Thyroid gland (tissue), 4 donors: ENCODE measurements around the gene PLIN1.

Source experiments
- POLR2A ChIP-seq, 2 donors: fragments of 450-650 bp; IDR thresholded peaks; one replicate each; pipeline ENCODE4 v1.6.1; 2017; ENCODE audit warnings: antibody characterized with exemption in 2 of 2, mild to moderate bottlenecking in 2 of 2, moderate library complexity in 1 of 2
- TF ChIP-seq, protein P1 (sequence below), 6 experiments: fragments of 200-600 bp in 3 of 6; fragments of 450-650 bp in 3 of 6; sonication (generic) in 3 of 6; IDR thresholded peaks; one replicate each; pipeline ENCODE4 v1.5.1; 2016 to 2019; ENCODE audit warnings: antibody characterized with exemption in 6 of 6, mild to moderate bottlenecking in 2 of 6, inconsistent platforms in 1 of 6, moderate library complexity in 1 of 6

DNA sequence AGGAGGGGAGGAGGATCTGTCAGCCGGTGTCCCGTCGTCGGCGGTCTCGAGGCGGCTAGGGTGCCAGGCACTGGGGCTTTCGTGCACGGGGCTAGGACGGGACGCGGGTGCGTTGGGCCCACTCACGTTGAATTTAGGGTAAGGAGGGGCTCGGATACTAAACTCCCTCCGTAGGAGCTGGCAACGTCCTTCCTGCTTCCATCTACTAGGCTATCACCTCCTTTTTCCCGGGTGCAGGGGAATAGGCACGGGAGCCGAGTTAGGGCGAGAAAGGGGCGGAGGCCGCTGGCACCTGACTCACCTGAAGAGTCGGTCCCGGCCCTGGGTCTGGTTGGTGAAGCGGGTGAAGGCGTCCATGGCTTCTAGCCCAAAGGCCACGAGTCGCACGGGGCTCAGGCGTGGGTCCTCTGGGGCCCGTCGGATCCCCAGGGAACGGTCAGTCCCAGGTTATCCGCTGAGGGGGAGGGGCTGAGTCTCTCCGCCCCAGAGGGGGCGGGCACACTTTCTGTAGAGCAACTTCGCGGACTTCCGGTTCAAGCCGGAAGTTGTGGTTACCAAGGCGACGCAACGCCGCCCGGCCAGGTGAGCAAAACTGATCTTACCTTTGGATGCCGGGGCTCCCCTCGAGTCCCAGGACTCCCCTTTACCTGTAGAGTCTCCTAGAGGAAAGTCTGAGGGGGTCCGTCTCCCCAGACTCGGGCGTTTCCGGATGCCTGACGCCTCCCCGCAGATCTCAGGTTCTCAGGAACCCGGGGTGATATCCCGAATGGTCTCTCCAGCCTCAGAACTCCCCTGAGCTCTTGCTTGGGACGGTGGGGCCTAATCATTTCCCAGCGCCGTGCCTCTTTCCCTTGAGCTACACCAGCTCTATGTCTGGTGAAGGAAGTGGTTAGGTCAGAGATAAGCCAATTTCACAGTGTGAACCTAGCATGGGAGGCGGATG is 11.4 kb upstream of the PLIN1 start, which contains the start of the genes PEX11A and WDR93:
- TF ChIP-seq, protein P1, sequence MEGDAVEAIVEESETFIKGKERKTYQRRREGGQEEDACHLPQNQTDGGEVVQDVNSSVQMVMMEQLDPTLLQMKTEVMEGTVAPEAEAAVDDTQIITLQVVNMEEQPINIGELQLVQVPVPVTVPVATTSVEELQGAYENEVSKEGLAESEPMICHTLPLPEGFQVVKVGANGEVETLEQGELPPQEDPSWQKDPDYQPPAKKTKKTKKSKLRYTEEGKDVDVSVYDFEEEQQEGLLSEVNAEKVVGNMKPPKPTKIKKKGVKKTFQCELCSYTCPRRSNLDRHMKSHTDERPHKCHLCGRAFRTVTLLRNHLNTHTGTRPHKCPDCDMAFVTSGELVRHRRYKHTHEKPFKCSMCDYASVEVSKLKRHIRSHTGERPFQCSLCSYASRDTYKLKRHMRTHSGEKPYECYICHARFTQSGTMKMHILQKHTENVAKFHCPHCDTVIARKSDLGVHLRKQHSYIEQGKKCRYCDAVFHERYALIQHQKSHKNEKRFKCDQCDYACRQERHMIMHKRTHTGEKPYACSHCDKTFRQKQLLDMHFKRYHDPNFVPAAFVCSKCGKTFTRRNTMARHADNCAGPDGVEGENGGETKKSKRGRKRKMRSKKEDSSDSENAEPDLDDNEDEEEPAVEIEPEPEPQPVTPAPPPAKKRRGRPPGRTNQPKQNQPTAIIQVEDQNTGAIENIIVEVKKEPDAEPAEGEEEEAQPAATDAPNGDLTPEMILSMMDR (IDR thresholded peaks at IDR 0.05), result no peak
- TF ChIP-seq POLR2A (IDR thresholded peaks at IDR 0.05), result peak in 1 of 2 donors; percentile 75
